HG03025 (cell line): ENCODE results near the gene IGF1R.

Source experiments
- ATAC-seq: cut with Tn5 transposase; IDR thresholded peaks from one replicate; pipeline ENCODE4 v1.9.1; 2021; ENCODE audit warnings: mild to moderate bottlenecking, moderate library complexity; ENCODE audit not compliant: unreplicated experiment, low FRiP score

IGF1R gene

DNA sequence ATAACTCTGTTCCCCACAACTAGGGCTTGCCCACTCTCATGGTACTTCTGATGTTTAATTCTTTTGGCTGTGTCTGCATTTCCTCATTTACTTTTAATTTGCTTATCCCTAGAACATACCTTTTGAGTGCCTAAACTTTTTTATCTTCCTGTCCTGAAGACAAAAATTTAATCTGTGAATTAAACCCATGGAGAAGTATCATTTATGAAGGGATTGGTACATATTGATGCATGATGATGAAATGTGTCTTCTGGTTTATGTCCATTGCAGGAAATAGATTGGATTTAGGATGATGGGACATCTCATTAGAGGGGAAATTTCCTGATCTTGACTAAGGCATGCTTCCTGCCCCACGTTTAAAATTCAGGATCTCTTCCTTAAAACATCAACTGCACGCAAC, 249.8 kb downstream of the IGF1R start:
- no peak for ATAC-seq

DNA sequence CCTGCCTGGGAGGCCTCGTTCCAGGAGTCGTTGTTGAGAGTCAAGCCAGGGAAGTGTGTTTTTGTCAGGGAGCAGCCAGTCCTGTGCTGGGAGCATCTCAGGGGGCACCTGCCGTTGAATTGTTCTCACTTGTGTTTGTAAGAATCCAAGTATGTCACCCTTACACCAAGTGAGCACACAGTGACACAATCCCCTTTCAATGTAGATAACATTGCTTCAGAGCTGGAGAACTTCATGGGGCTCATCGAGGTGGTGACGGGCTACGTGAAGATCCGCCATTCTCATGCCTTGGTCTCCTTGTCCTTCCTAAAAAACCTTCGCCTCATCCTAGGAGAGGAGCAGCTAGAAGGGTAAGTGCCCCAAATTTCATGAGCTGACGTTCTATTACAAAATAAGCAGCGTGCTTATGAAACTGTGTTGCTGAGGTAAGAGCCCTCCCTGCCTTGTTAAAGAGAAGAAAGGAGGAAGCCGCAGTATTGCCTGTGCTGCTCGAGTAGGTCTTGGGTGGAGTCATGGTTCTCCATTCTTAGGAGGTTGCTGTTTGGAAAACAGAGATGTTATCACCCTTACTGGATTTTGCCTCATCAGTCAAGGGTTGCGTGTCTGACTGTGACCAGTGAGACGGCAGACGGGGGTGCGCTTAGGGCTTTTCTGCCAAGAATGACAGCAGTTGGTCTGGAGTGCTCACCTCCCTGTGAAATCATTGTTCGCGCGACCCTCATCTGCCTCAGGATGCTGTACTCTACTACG, 251.1 kb downstream of the IGF1R start:
- ATAC-seq, result no peak

DNA sequence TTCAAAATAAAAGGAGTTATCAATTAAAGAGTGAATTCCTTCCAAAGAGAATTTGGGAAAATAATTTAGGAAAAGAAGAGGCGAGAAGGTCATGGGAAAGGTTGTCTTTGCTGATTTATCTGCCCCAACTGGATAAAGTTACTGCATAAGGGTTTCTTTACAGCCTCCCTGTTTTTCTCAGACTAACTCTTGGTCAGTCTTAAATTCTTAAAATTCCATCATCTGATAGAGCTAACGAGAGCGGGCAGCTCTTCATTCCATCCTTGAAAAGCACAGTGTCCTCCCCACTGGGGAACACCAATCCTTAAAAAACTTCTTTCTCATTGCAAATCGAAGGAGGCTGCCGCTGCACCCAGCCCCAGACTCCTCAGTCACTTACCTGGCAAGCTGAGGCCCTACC, 252.0 kb downstream of the IGF1R start:
- ATAC-seq, result no peak

DNA sequence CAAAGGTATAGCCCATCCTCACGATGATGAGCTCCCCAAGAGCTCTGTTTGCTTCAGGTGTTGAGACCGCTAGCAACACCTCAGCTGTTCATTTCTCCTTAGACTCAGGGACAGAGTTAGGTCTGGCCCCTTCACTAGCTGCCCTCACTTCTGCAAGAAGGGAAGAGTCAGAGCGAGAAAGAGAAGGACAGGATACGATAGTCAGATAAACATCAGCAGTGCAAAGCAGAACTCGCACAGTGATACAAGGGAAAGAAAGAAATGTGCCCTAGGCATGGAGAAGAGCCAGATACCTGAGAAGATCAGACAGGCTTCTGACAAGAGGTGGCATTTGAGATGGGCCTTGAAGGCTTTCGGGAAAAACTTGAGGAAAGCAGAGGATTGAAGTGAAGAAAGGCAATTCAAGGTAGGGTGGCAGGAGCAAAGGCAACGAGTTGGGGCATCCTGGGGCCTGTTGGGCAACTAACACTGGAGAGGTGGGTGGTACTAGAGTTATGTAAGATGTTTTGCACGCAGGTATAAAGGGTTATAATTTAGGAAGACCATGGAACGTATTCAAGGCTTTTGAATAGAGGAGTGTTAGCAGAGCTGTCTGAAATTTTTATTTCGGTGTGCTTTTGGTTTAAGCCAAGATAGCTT, 253.2 kb downstream of the IGF1R start:
- no peak for ATAC-seq

DNA sequence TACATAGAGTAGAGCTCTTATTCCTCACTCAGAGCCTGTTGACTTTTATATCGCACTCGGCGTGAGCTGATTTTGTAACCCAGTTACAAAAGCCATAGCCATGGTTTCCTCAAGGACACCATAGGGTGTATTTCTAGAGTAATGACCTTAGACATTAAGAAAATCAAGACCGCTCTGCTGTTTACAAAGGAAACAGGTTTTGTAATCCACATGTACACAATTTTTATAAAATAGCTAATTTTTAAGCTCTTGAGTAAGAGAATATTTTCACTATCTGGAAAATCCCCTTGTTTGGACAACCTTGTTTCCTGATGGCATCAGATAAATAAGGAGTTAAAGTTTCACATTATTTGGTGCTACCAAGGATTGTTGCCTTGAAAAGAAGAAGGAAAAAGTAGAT, 254.6 kb downstream of the IGF1R start:
- no peak for ATAC-seq

DNA sequence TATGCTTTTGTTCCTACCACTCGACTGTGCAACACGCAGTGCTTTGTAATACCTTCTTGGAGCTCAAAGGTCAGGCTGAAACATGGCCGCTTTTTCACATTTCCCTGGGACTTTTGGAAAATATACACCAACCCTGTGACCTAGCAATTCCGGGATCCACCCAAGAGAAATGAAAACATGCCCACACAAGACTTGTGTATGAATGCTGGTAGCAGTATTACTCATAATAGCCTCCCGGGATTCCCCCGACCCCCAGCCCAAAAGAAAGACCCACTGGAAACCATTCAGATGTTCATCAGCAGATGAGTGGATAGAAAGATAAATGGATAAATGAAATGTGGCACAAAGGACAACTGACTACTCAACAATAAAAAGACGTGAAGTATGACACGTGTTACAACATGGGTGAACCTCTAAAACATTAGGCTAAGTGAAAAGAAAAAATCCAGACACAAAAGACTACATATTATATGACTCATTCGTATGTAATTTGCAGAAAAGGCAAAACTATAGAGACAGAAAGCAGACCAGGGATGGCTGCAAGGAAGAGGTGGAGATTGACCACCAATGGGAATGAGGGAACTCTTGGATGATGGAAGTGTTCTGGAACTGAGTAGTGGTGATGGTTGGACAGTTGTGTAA, 255.2 kb downstream of the IGF1R start:
- no peak for ATAC-seq

DNA sequence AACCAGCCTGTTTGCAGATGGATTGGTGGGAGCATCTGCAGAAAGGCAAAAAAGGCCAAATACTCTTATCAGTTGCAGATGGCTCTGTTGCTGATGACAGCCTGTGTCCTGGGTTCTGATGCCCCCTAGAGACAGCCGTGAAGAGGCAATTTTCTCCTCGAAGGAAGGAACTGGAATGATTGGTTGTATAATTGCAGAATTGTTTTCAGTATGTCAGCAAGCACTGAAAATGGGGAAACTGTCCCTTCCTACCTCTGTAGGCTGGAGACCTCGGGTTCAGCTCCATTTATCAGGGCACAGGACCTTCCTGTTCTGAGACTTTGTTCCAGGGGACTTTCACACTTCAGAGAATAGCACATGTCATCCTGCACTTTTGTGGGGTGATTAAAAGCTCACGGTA, 256.2 kb downstream of the IGF1R start:
- no peak for ATAC-seq

DNA sequence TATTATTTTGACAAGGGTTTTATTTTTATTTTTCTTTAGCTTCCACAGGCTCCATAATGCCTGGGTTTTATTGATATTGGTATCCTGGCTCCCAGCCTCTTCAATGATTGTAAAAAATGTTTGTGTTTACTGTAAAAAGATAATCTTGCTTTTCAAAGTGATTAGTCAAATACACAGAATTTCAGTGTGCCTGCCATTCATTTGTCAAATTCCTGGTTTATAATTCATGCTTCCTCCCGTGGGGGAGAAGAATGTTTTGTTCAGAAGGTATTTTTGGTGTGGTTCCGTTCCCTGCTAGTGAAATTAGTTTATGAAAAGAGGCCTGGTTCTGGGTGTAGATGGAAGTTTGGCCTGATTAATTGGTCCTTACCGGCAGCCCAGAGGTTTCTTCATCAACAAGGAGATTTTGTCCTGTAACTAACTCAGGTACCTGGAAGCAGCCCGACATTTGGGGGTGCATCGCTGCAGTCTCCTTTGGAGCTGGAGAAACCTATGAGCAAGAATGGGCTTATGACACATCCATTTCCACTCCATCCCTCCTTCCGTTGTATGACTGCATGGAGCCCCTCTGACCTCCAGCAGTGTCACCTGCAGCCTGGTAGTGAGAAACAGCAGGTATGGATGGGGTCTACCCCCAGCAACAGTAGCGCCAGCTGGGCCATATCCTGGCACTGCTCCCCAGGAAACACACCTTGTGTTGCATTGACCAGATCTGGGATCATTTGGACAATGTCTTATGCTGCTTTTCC, 257.8 kb downstream of the IGF1R start:
- no peak for ATAC-seq

DNA sequence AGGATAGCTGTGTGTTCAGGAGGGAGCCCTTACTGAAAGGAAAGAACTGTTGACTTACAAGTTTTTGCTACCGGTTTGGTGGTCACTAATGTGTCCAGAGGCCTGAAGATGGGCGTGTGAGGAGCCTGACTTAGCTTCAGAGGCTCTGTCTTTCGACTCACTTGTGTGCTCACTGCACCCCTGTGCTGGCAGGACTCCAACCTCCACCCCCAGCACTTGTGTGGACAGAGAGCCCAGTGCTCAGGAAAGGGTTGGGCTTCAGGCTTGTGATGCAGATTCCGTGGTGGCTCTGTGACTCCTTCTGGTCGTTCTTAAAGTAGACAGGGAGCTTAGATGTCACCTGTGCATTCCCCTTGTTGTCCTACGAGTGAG, 258.4 kb downstream of the IGF1R start:
- no peak for ATAC-seq

DNA sequence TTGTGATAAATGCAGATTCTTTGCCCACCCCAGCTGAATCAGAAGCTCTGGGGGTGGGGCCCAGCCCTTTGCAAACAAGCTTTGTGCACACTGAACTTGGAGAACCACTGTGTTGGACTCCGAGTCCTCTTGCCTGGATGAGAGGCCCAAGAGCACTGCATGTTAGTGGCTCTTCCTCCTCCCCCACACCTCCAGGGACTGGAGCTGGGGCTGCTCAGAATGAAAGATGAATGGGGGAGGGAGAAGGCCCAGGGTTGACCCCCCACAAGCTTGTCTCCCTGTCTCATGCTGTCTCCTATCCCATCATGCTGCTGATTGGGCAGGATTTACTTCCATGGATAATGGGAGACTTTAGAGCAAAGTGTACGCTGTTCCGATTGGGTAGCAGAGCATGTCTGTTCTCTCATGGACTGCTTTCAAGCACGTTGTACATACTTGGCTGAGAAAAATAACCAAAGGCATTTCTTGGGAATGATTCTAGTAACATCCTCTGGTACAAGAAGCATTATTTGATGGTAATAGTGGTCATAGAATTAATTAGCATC, 259.7 kb downstream of the IGF1R start:
- no peak for ATAC-seq

DNA sequence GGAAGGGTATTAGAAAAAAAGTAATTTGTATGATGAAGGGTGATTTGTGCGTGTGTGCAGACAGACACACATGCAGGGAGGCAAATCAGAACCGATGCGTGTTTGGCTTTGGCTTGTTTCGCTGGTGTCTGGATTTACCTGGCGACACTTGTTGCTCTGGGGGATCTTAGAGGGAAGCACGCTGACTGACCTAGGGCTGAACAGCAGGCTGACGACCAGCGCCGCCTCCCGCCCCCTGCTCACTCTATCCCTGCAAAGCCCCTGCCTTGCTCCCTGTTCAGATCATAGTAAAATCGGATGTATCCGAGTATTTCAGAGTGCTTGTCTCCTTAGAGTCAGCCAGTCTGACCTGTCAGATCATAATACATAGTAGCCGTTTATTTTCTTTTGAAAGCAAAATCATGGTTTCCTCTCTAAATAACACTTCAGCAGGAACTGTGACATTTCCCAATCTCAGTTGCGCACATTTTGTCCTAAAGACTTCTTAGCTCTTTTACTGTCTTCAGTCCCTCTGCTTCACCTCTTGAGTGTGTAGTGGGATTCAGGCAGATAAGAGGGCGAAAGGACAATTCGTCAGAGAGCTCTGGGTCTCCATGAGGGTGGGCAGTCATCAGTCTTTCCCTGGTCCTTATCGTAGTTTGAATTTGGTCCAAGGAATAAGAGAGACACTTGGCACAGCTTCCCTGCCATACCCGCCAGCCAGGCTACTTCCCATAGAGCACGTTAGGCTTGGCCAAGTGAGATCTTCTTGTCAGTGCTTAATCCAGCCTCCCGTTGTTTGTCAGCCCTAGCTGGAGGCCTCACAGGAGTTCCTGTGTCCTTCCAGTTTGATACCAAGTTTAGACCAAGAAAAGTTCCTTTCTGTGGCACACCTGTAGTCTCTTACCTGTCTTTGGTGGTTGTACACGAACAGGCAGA, 261.9 kb downstream of the IGF1R start:
- no peak for ATAC-seq

DNA sequence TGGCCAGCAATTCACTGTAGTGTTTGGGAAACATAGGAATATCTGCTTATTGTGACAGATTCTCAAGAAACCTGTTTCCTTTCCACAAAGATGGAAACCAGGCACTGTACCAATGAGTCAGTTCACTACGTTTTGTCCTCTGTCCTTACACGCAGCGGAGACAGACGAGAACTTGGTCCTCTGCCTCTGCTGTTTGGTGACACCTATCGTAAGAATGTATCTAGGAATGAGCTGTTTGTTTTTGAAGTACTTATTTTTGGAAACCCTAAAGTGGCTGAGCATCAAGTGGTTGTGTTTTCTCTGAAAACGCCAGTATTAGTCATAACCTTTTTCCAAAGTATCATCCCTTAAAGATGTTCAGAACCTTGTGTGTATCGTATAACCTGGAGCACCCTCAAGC, 266.3 kb downstream of the IGF1R start:
- no peak for ATAC-seq

DNA sequence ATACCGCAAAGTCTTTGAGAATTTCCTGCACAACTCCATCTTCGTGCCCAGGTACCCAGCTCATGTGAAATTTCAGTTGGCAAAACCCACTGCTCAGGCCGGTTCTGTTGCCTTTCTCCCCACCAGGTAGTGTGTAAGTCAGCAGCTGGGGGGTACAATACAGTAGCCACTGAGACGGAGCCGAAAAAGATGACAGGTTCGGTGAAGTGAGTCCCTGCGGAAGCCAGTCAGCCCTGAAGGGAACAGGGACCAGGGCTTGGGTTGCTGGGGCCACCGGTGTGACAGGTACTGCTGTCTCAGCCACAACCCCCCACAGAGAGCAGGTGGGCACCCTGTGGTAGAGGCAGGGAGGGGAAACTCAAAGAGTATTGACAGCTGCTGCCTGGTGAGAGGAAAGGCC, 268.5 kb downstream of the IGF1R start:
- no peak for ATAC-seq

DNA sequence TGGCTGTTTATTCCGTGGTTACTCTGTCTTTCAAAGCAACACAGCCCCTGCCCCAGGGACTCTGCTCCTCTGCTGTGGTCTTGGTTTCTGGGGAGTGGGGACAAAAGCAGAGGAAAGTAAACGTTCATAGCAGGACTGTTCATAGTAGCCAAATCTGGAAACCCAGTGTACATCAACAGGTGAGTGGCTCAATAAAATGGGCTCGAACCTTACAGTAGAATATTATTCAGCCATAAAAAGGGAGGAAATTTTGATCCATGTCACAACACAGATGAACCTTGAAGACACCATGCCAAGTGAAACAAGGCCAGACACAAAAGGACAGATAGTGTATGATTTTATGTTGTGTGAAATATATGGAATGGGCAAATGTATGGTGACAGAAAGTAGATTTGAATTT, 269.1 kb downstream of the IGF1R start:
- ATAC-seq, result no peak

DNA sequence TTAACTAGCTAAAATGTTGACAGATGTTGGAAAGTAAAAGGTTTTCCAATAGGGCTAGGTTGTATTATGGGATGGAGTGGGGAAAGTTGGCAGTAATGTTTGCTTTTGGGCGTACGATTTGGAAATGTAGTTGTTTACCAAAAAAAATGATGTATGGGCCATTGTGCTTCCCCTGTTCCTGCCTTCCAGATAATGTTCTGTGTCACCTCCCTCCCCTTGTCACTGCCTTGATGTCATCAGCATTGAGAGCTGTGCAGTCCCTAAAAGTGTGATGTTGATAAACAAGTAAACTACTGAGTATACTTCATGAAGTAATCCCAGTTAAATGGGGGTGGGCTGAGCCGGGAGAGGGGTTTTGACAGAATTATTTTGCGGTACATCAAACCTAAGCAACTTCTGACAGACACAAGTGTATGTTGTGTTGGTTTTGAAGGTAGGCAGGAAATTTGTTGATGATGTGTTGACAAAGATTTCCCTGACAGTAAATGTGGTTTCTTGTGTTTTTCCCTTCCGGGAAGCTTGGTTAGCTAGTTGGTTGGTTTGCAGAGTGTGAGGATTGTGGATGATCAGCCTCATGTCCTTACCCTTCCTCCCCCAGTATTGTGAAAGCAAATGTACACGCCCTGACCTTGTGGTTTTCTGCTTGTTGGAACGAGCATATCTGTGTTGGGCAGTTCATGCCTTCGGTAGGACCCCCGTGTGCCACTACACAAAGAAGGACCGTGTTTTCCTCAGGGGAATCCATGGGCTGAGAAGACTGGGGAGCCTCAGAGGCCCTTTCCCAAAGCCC, 271.9 kb downstream of the IGF1R start:
- ATAC-seq, result no peak

DNA sequence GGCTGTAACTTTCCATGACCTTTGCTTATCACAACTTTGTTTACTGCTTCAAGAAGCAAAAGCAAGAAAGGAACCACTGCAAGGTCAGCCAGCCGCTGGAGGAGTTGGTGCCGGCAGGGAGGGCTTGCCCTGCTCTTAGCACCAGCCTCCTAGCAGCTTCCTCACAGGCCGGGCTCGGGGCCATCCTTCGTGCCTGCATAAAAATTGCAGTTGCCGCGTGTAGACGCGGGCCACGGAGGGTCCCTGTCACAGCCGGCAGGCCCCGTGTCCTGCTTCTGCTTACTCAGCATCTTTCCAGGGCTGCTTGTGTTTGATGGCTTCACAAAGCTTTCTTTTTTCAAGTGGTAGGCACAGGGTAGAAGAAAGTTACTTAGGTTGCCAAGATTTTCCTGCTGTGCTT, 274.8 kb downstream of the IGF1R start:
- ATAC-seq, result no peak

DNA sequence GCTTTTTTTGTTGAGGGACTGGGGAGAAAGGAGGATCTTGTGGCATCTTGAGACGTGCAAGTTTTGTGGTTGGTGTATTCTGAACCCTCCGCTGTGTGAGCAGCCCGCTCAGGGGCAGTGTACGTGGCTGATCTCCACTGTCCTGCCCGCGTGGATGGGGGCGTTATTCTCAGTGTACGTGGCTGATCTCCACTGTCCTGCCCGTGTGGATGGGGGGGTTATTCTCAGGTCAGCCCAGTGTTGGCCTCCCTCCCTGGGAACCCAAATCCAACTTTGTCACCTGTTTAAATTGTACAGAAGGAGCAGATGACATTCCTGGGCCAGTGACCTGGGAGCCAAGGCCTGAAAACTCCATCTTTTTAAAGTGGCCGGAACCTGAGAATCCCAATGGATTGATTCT, 275.2 kb downstream of the IGF1R start:
- ATAC-seq, result no peak

DNA sequence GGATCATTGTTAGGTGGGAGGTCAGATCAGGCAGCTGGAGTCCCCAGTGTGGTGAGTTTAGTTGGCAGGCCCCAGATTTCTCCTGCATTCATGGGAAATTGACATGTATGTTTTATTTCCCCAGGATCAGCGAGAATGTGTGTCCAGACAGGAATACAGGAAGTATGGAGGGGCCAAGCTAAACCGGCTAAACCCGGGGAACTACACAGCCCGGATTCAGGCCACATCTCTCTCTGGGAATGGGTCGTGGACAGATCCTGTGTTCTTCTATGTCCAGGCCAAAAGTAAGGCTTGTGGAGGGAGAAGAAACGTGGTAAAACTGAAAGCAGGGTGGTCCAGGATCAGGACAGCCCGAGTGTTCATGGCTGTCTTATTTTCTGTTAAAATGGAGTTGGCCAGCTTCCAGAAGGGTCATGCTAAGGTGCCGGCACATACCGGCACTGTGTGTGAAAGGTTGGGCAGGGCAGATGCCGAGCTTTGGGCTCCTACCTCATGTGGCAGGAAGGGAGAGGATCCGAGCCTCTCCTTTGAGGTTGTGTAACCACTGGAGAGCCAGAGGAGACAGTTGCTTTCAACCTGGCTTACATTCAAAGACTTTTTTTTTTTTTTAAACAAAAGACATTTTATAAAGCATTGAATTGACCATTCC, 276.2 kb downstream of the IGF1R start:
- no peak for ATAC-seq

DNA sequence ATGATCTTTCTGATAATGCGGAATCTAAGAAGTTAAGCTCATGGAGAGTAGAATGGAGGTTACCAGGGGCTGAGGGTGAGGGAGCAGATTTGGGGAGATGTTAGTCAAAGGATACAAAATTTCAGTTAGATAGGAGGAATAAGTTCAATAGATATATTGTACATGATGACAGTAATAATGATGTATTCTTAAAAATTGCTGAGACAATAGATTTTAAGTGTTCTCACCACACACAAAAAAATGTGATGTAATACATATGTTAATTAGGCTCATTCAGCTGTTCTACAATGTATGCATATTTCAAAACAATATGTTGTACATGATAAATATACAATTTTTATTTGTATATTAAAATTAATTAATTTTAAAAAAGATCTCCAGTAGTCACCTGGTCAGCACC, 277.9 kb downstream of the IGF1R start:
- no peak for ATAC-seq
